Activated CD8-positive, alpha-beta memory T cell treated with anti-CD3 and anti-CD28 coated beads, Interleukin-2, amount 10 ng/mL, durations not matched to agents 7 days and 5 days (primary cell): ENCODE measurements around the gene CEACAM16. TPM values are rescaled to one million over a fixed set of nuclear protein-coding genes. Genes with fewer than 3 reads are reported as not detected.

Experiments used
- ATAC-seq: fragments of 150-1000 bp; cut with Tn5 transposase; one replicate; pipeline ENCODE4 v1.10.0; 2021; ENCODE audit warnings: moderate library complexity
- CTCF ChIA-PET: fragments of 350-600 bp; sonication (Branson Sonifier 250); formaldehyde crosslinking; loops from one replicate; lab custom pipeline; 2021; ENCODE audit warnings: antibody characterized with exemption; lab: Charles Lee
- DNase-seq: peaks from one replicate; pipeline ENCODE4 v3.0.0-alpha.2; 2020
- H3K27ac Mint-ChIP-seq: one replicate; pipeline ENCODE4 v1.8.0; 2021; ENCODE audit warnings: mild to moderate bottlenecking, mixed read lengths
- H3K27me3 Mint-ChIP-seq: one replicate; pipeline ENCODE4 v1.8.0; 2021; ENCODE audit warnings: mixed read lengths
- H3K36me3 Mint-ChIP-seq: one replicate; pipeline ENCODE4 v1.8.0; 2021; ENCODE audit warnings: mild to moderate bottlenecking, mixed read lengths
- H3K4me1 Mint-ChIP-seq: one replicate; pipeline ENCODE4 v1.8.0; 2021; ENCODE audit warnings: mixed read lengths
- H3K4me3 Mint-ChIP-seq: one replicate; pipeline ENCODE4 v1.8.0; 2021; ENCODE audit warnings: mild to moderate bottlenecking, moderate library complexity, mixed read lengths
- H3K9me3 Mint-ChIP-seq: one replicate; pipeline ENCODE4 v1.8.0; 2022; ENCODE audit warnings: low read depth, mixed read lengths
- total RNA-seq, 2 experiments: library from RNA; stranded (reverse); gene quantifications; one replicate each; pipeline ENCODE4 v1.2.3, GENCODE V29; 2021

The CEACAM16 gene, protein sequence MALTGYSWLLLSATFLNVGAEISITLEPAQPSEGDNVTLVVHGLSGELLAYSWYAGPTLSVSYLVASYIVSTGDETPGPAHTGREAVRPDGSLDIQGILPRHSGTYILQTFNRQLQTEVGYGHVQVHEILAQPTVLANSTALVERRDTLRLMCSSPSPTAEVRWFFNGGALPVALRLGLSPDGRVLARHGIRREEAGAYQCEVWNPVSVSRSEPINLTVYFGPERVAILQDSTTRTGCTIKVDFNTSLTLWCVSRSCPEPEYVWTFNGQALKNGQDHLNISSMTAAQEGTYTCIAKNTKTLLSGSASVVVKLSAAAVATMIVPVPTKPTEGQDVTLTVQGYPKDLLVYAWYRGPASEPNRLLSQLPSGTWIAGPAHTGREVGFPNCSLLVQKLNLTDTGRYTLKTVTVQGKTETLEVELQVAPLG
- not detected for total RNA-seq

- DNase-seq (no peak), ATAC-seq (no peak)
- H3K4me3 Mint-ChIP-seq = no peak within 1 kb of the TSS
- no peaks in the 10 kb centered on the region for H3K36me3 Mint-ChIP-seq
- H3K27ac Mint-ChIP-seq = no peak within 1 kb of the TSS
- H3K4me1 Mint-ChIP-seq = peaks cover 2% of the 10 kb centered on the region
- H3K9me3 Mint-ChIP-seq = no peaks in the 10 kb centered on the region
- CTCF ChIA-PET = interaction anchor here (1.9 kb wide), 1 partner anchor 73 kb away, joined by 7 read pairs; no protein-coding TSS in a partner anchor
- peaks cover 42% of the 10 kb centered on the region for H3K27me3 Mint-ChIP-seq
These were observed at the start of gene CEACAM16 for GRCh38 chr19:44698492-44699201. Gene CEACAM16, plus strand, starts transcription at chr19:44699151. Its CDS starts 2,306 bp downstream, at chr19:44701457.

GRCh38 chr19:44649578-44650145, 49.3 kb upstream of the CEACAM16 start:
- DNase-seq (no peak), ATAC-seq (no peak)
- Mint-ChIP-seq H3K4me1 (no peaks in the 10 kb centered on the region), H3K4me3 (no peak overlapping the region), H3K9me3 (no peaks in the 10 kb centered on the region), H3K27ac (no peak overlapping the region), H3K27me3 (peaks cover under 1% of the 10 kb centered on the region), H3K36me3 (no peaks in the 10 kb centered on the region)
- CTCF ChIA-PET = no interaction called here

DNA sequence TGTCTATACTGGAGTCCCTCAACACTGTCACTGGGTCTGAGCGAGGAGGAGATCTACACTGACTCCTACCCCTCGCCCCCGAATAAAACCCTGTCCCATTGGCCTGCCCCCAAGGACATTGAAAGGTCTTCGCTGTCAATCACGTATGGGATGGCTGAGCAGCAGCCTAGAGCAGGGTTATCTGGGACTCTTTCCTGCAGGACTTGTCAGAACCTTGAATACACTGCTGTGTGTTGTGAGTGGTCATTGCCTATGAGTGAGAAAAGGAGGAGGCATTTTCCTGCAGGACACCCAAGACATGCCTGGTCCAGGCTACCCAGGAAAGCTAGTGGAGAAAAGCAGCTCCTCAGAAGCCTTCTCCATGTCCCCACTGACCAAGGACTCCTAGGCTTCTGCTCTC, 45.6 kb upstream of the CEACAM16 start:
- no peaks in the 10 kb centered on the region for H3K4me1 Mint-ChIP-seq
- H3K27me3 Mint-ChIP-seq = no peaks in the 10 kb centered on the region
- DNase-seq (no peak), ATAC-seq (no peak)
- H3K4me3 Mint-ChIP-seq = no peak overlapping the region
- CTCF ChIA-PET = interaction anchor here (2.0 to 2.5 kb wide), 4 partner anchors 10 to 131 kb away, joined by 5 to 19 read pairs (median 13); no protein-coding TSS in a partner anchor
- H3K27ac Mint-ChIP-seq = no peak overlapping the region
- H3K9me3 Mint-ChIP-seq = no peaks in the 10 kb centered on the region
- H3K36me3 Mint-ChIP-seq = no peaks in the 10 kb centered on the region

GRCh38 chr19:44653977-44654774, 44.8 kb upstream of the CEACAM16 start:
- no peak overlapping the region for H3K27ac Mint-ChIP-seq
- H3K27me3 Mint-ChIP-seq = no peaks in the 10 kb centered on the region
- ATAC-seq = peak; percentile 83
- no peaks in the 10 kb centered on the region for H3K36me3 Mint-ChIP-seq
- H3K9me3 Mint-ChIP-seq = no peaks in the 10 kb centered on the region
- CTCF ChIA-PET = interaction anchor here (0.7 to 4.4 kb wide), 18 partner anchors 9 to 194 kb away, joined by 3 to 28 read pairs (median 4); partner anchors contain the start of genes NECTIN2 and PVR
- DNase-seq = peak; percentile 81
- no peak overlapping the region for H3K4me3 Mint-ChIP-seq
- no peaks in the 10 kb centered on the region for H3K4me1 Mint-ChIP-seq

- Mint-ChIP-seq H3K36me3 (no peaks in the 10 kb centered on the region), H3K4me3 (no peak overlapping the region), H3K27ac (no peak overlapping the region), H3K9me3 (no peaks in the 10 kb centered on the region), H3K4me1 (no peaks in the 10 kb centered on the region), H3K27me3 (no peaks in the 10 kb centered on the region)
- DNase-seq (peak; percentile 70), ATAC-seq (peak; percentile 72)
- CTCF ChIA-PET = interaction anchor here (0.7 to 4.4 kb wide), 17 partner anchors 9 to 233 kb away, joined by 3 to 28 read pairs (median 4); partner anchors contain the start of genes BCAM, CEACAM19 and PVR
These were observed 41.6 kb upstream of the CEACAM16 start for GRCh38 chr19:44657211-44657921.

DNA sequence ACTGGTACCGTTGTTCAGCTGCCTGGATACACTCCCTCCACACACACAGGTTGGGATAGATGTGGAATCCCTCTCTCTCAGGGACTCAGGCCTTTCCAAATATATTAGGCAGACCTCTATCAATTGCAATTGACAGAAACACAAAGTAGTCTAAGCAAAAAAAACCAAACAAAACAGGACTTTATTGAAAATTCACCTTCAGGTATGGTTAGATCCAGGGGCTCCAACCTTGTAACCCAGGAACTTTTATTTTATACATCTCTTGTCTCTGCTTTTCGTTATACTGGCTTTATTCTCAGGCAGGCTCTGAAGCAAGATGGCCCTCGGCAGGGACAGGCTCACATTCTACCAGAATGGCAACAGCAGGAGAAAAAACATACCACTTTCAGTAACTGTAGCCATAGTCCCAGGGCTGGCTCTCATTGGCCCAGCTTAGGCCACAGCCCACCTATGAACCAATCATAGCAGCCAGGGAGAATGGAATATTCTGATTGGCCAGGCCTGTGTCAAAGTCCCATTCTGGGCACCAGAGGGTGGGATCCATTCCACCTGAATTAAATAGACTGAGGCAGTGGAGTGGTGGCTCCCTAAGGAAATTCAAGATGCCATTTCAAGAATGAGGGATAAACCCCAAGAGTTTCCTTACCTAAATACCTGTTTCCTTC, 40.8 kb upstream of the CEACAM16 start:
- Mint-ChIP-seq H3K36me3 (no peaks in the 10 kb centered on the region), H3K27ac (no peak overlapping the region), H3K4me1 (no peaks in the 10 kb centered on the region), H3K27me3 (no peaks in the 10 kb centered on the region), H3K4me3 (no peak overlapping the region), H3K9me3 (no peaks in the 10 kb centered on the region)
- ATAC-seq (no peak), DNase-seq (no peak)
- CTCF ChIA-PET = interaction anchor here (1.0 to 4.4 kb wide), 8 partner anchors 10 to 232 kb away, joined by 3 to 28 read pairs (median 6); partner anchors contain the start of gene PVR

DNA sequence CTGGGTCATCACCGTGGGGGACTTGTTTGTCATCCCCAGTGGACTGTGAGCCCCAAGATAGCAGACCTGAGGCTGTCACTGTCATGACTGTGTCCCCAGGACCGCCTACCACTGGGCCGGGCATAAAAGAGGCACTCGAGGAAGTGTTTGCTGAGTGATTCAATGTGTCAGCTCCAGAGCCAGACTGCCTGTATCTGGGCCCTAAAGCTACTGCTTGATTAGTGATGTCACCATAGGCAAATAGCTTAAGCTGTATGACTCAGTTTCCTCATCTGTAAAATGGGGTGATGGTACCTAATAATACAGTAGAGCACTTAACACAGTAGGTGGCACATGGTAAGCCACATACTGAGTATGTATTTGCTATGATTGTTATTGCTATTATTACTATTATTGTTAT, 38.9 kb upstream of the CEACAM16 start:
- Mint-ChIP-seq H3K4me3 (no peak overlapping the region), H3K27ac (no peak overlapping the region), H3K27me3 (no peaks in the 10 kb centered on the region), H3K4me1 (no peaks in the 10 kb centered on the region), H3K36me3 (no peaks in the 10 kb centered on the region), H3K9me3 (no peaks in the 10 kb centered on the region)
- CTCF ChIA-PET = interaction anchor here (1.7 kb wide), 1 partner anchor 89 kb away, joined by 5 read pairs; no protein-coding TSS in a partner anchor
- ATAC-seq (no peak), DNase-seq (no peak)

GRCh38 chr19:44661205-44661604, 37.7 kb upstream of the CEACAM16 start:
- DNase-seq = no peak
- no peak for ATAC-seq
- Mint-ChIP-seq H3K4me1 (no peaks in the 10 kb centered on the region), H3K36me3 (no peaks in the 10 kb centered on the region), H3K9me3 (no peaks in the 10 kb centered on the region), H3K27ac (no peak overlapping the region), H3K4me3 (no peak overlapping the region), H3K27me3 (no peaks in the 10 kb centered on the region)
- CTCF ChIA-PET = interaction anchor here (1.7 kb wide), 1 partner anchor 90 kb away, joined by 5 read pairs; no protein-coding TSS in a partner anchor

- no peaks in the 10 kb centered on the region for H3K36me3 Mint-ChIP-seq
- no peak overlapping the region for H3K27ac Mint-ChIP-seq
- no peaks in the 10 kb centered on the region for H3K27me3 Mint-ChIP-seq
- CTCF ChIA-PET = interaction anchor here (1.5 kb wide), 1 partner anchor 182 kb away, joined by 3 read pairs; no protein-coding TSS in a partner anchor
- H3K4me1 Mint-ChIP-seq = no peaks in the 10 kb centered on the region
- ATAC-seq (no peak), DNase-seq (no peak)
- H3K4me3 Mint-ChIP-seq = no peak overlapping the region
- no peaks in the 10 kb centered on the region for H3K9me3 Mint-ChIP-seq
These were observed 37.0 kb upstream of the CEACAM16 start for GRCh38 chr19:44661904-44662303.

GRCh38 chr19:44662691-44663385, 36.1 kb upstream of the CEACAM16 start:
- CTCF ChIA-PET = interaction anchor here (1.5 to 2.0 kb wide), 4 partner anchors 9 to 181 kb away, joined by 3 to 8 read pairs (median 6); no protein-coding TSS in a partner anchor
- ATAC-seq (no peak), DNase-seq (no peak)
- H3K4me3 Mint-ChIP-seq = no peak overlapping the region
- no peak overlapping the region for H3K27ac Mint-ChIP-seq
- H3K4me1 Mint-ChIP-seq = no peaks in the 10 kb centered on the region
- no peaks in the 10 kb centered on the region for H3K36me3 Mint-ChIP-seq
- H3K9me3 Mint-ChIP-seq = no peaks in the 10 kb centered on the region
- H3K27me3 Mint-ChIP-seq = no peaks in the 10 kb centered on the region

- ATAC-seq = no peak
- H3K4me1 Mint-ChIP-seq = no peaks in the 10 kb centered on the region
- CTCF ChIA-PET = interaction anchor here (1.7 to 2.0 kb wide), 3 partner anchors 10 to 107 kb away, joined by 5 to 8 read pairs (median 8); no protein-coding TSS in a partner anchor
- H3K27me3 Mint-ChIP-seq = no peaks in the 10 kb centered on the region
- H3K9me3 Mint-ChIP-seq = no peaks in the 10 kb centered on the region
- H3K4me3 Mint-ChIP-seq = no peak overlapping the region
- no peaks in the 10 kb centered on the region for H3K36me3 Mint-ChIP-seq
- no peak for DNase-seq
- H3K27ac Mint-ChIP-seq = no peak overlapping the region
These were observed 35.0 kb upstream of the CEACAM16 start for GRCh38 chr19:44663996-44664395.
